HG03139 (cell line): ENCODE measurements around the gene GMEB2.
"Not testable (repeated sequence)": the region's sequence is repeated elsewhere in the genome, so short reads cannot be mapped to it uniquely, and the experiment has no call there.

Source experiments
- ATAC-seq: cut with Tn5 transposase; IDR thresholded peaks from one replicate; pipeline ENCODE4 v1.9.1; 2021; ENCODE audit not compliant: unreplicated experiment

The GMEB2 gene

DNA sequence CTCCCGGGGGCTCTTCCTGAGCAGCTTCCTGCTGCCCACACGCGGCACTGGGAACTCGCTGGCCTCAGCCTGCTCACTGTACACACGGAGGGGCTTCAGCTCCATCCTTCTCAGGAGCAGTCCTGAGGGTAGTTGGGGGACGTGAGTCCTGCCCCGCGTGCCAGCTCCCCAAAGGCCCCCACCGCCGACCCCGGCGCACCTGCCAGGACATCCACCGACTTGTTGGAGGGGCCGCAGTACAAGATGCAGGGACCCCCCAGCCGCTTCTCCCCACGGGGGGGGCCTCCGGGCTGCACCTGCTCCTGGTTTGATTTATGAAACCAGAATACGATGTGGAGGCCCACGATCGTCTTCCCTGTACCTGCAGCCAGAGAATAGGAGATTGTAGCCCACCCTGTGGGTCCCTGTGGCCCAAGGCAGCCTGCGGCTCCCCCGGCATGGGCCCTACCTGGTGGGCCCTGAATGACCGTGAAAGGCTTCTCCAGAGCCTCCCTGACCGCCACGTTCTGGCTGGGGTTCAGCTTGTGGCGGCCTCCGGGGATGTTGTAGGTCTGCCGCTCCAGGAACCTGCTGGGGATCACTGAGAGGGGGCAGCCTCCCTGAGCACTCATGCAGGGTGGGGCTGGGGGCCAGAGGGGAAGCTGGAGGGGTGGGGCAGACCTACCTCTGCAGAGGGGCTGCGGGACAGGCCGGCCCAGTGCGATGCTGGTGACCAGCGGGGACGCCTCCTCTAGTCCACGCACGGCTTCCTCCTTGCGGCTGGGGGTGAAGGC is 65.1 kb downstream of the GMEB2 start:
- no peak for ATAC-seq

DNA sequence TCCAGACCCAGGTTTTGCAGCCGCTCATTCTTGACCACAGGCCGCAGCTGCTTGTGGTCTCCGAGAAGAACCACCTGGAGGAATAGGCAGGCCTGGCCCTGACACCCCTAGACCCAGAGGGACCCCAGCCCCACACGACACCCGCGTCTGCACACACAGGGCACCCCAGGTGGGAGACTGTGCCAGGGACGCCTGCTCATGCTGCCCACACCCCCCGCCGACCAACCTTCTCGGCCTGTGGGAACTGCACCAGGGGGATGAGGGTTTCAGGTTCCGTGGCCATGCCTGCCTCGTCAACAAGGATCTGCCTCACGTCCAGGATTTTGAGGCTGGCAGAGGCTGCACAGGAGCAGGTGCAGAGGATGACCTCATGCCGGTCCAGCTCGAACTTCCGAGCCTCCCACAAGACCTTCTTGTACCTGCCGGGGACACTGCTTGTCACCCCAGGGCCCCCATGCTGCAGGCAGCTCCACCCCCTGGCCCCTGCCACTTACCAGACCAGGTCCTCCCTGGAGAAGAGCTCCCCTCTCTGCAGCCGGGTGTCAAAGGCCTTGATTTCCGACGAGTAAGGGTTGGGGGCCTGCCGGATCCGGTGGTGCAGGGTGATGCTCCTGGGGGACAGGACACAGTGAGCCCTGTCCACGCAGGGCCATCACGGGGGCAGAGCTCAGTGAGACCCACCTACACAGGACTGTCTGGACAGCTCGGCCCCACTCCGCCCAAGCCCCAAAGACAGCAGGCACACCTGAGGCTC is 65.9 kb downstream of the GMEB2 start:
- ATAC-seq: no peak

DNA sequence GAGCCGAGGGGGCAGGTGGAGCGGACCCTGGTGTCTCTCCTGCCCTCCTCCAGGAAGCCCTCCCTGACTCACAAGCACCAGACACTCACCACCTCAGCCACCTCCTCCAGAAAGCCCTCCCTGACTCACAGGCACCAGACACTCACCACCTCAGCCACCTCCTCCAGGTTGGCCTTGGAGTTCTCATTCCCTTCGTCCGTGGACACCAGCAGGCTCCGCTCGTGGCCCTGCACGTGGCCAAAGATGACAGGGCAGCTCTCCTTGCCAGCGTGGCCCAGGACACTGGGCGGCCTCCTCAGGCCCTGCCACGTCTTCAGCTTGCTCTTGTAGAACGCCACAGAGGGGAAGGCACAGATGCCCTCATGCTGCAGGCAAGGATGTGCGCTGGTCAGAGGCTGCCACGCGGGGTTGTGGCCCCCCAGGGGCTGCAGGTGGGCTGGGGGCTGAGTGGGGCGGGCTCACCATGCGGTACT is 66.5 kb downstream of the GMEB2 start:
- ATAC-seq: no peak

DNA sequence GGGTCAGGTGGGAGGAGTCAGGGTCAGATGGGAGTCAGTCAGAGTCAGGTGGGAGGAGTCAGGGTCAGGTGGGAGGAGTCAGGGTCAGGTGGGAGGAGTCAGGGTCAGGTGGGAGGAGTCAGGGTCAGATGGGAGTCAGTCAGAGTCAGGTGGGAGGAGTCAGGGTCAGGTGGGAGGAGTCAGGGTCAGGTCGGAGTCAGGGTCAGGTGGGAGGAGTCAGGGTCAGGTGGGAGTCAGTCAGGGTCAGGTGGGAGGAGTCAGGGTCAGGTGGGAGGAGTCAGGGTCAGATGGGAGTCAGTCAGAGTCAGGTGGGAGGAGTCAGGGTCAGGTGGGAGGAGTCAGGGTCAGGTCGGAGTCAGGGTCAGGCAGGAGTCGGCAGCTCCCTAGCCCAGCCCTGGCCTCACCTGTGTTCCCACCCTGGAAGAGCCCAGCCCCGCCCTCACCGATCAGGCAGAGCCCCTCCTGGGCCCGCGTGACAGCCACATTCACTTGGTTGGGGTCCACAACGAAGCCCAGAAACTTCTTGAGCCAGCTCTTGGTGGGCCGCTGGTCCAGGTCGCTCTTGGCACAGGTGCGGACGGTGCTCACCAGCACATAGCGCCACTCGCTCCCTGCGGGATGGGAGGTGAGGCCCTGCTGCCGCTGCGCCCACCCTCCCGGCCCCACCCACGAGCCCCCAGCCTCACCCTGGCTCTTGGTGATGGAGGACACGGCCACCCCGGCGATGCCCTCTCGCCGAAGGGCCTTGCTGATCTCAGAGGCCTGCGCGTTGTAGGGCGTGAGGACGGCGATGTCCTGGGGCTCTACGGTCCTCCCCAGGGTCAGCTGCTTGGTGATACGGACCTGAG is 67.2 kb downstream of the GMEB2 start:
- not testable (repeated sequence) for ATAC-seq

DNA sequence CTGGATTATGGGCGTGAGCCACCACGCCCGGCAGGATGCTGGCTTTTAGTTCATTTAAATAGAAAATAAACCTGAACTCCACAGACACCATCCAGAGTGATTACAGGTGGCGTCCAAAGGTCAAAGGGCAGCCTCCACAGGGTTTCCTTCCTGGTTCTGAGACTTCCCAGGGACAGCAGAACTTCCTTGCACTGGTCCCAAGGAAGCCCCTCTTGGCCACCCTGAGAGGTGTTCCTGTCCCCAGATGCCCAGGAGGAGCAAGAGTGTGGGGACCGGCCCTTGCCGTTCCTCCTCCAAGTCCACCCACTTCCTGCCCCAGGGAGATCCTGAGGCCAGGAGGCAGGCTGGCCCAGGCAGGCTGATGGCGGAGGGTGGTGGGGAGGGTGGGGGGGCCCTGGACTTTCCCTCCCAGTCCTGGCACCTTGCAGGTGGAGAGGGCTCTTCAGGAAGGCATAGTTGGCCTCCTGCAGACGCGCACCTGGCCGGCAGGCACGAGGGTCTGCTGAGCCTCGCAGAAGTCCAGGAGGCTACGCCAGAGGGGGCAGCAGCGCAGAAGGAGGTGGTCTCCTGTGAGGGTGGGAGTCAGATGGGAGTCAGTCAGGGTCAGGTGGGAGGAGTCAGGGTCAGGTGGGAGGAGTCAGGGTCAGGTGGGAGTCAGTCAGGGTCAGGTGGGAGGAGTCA is 68.0 kb downstream of the GMEB2 start:
- ATAC-seq: no peak

DNA sequence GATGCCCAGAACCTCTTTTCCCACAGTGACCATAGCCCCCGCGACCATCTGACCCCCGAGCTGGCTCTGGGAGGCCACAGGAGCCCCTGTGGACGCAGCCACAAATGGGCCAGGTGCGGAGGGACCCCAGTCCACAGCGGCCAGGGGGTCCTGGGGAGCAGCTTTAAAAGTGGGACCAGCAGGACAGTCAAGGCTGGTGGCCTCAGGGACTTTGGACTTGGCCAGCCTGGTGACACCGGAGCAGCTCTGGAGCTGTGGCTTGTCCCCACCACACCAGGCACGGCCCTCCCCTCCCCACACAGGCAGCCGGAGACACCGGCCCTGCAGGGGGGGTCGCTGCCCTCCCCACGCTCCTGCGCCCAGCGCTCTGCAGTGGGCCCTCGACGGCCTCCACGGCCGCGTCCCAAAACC is 69.4 kb downstream of the GMEB2 start:
- no peak for ATAC-seq

DNA sequence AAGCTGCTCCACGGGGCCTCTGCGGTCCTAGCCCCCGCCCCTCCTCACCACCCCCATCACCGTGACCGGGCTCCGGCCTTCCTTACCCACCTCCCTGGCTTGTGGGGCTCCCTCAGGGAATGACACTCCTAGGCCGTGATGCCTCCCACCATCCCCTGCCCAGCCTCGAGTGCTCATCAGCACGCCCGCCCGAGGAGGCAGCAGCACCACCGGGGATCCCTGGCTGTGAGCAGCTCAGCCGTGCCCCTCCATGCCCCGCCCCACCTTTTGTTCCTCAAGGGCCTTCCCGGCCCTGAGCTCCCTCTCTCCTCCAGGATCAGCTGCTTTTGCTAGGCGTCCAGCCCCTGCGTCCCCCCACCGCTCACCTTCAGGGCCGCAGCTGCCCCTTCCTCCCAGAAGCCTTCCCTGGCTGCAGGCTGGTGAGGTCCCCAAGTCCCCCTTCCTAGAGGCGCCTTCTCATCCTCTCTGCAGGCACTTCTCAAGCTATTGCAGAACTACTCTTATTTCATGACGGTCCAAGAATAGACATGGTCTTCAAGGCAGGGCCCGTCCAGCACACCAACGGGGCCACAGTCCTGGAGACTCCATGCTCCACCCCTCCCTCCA is 69.9 kb downstream of the GMEB2 start:
- no peak for ATAC-seq

DNA sequence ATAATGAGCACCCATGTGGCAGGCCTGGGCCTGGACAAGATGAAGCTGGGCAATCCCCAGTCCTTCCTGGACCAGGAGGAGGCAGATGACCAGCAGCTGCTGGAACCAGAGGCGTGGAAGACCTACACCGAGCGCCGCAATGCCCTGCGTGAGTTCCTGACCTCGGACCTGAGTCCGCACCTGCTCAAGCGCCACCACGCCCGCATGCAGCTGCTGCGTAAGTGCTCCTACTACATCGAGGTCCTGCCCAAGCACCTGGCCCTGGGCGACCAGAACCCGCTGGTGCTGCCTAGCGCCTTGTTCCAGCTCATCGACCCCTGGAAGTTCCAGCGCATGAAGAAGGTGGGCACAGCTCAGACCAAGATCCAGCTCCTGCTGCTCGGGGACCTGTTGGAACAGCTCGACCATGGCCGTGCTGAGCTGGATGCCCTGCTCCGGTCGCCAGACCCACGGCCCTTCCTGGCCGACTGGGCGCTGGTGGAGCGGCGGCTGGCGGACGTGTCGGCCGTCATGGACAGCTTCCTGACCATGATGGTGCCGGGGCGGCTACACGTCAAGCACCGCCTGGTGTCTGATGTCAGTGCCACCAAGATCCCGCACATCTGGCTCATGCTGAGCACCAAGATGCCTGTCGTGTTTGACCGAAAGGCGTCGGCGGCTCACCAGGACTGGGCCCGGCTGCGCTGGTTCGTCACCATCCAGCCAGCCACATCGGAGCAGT is 71.1 kb downstream of the GMEB2 start:
- ATAC-seq: no peak

DNA sequence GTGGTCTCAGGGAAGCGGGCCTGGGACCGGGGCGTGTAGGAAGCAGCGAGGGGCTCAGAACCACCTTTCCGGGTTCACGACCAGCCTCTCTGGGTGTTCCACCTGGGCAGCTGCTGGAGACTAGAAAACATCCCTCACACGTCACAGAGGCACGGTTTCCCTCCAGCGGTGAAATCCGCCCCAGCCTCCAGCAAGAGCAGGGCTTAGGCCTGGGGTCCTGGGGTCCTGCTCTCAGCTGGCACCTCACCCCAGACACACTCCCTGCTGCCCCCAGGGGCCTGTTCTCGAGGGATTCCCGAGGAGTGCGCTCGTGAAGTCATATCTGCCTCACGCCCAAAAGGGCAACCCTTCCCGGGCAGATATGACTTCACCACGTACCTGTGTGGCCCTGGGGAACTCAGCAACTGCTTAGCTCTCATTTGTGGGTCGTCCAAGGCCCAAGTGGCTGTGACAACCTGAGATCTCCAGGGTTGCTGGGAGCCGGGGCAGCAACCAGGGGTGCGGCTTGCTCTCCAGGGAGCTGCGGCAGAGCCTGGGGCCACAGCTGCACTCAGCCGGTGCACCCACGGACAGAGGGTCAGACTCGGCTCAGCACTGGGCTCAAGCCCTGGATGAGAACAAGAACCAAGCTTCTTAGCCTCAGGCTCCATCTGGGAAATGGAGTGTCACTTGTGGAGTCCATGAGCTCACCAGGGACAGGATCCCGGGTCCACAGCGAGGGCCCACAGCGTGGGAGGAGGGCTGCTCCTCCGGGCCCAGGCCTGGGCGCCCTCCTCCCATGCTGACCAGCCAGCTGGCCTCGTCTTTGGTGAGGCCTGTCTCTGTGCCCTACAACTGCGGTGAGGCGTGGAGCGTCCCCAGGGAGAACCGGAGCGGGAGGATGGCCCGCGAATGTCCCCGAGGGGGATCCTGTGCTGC is 72.3 kb downstream of the GMEB2 start:
- ATAC-seq: no peak

DNA sequence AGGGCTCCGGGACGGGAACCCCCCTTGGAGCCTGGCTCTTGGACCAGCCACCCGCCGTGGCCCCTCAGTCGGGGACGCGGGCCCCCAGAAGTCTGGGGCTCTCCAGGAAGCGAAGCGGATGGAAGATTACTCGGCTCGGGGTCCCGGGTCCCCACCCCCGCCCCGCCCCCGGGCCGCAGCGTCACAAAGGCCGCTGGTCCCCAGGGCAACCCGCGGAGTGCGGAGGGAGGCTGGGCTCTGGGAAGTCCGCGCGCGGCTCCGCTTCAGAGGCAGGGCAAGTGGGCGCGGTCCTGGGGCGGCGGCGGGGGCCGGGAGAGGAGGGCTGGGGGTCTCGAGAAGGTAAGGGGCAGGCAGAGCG is 73.0 kb downstream of the GMEB2 start, which contains the start of gene FNDC11:
FNDC11 (plus strand) TSS at position 227 of the 358 bp plus-strand sequence. CDS start 1,505 bp downstream, outside the sequence.
- ATAC-seq: peak; percentile 20

DNA sequence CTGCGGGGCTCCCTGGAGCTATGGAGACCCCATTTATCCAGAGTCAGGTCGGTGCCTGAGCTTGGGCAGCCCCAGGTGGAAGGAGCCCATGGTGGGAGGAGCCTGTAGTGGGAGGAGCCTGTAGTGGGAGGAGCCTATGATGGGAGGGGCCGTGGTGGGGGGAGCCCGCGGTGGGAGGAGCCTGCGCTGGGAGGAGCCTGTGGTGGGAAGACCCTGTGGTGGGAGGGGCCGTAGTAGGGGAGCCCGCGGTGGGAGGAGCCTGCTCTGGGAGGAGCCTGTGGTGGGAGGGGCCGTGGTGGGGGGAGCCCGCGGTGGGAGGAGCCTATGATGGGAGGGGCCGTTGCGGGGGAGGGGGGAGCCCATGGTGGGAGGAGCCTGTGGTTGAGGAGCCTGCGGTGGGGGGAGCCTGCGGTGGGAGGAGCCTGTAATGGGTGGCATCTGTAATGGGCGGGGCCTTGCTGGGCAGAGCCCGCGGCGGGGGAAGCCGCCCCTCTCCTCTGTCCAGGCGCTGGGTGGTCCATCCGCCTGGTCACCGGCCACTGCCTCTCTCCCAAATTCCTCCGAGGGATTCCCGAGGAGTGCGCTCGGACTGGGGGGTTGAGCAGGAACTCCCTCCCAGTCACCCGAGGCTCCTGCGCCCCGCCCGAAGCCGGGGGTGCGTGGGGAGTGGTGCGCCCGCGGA is 73.5 kb downstream of the GMEB2 start:
- ATAC-seq: peak; percentile 29

DNA sequence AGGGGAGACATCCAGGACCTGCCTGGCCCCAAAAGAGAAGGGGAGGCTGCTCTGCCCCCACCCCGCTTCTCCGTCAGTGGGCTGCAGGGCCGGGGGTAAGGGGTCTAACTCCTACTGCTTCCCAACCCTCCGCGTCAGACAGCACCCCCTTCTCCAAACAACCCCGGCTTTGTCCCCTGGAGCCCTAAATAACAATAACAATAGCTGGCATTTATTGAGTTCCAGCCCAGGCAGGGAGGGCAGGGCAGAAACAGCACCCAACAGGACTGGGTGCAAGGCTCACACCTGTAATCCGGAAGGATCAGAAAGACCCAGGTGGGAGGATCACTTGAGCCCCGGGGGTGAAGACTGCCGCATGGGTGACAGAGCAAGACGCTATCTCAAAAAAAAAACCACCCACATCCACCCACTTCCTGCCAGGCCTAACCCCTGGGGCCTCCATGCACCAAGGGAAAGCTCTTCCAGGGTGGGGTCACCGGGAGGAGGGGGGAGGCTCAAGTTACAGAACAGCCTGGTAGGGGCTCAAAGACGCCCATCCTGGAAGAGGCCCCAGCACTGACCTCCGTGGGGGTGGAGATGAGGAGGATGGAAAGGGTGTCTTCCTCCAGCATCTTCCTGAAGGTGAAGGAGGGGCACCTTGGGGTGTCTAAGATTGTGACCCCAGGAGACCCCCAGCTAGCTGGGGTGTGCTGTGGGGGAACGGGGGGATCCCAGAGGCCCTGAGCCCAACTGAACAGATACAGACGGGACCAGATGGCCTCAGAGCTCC is 74.2 kb downstream of the GMEB2 start:
- peak; percentile 34 for ATAC-seq

DNA sequence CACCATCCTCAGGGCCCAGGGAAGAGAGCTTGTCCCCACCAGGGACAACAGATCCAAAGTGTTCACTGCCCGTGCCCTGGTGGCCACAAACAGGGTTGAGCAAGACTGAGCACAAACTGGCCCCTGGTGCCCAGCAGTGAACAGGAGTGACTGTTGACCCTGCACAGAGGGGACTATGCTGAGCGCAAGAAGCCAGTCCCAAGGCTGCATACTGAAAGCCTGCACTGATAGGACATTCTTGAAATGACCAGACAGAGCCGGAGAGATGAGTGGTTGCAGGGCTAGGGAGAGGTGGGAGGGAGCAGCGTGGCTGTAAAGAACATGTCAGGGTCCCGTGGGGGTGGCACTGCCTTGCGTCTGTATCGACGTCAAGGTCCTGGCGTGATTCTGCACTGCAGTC is 75.8 kb downstream of the GMEB2 start:
- no peak for ATAC-seq

DNA sequence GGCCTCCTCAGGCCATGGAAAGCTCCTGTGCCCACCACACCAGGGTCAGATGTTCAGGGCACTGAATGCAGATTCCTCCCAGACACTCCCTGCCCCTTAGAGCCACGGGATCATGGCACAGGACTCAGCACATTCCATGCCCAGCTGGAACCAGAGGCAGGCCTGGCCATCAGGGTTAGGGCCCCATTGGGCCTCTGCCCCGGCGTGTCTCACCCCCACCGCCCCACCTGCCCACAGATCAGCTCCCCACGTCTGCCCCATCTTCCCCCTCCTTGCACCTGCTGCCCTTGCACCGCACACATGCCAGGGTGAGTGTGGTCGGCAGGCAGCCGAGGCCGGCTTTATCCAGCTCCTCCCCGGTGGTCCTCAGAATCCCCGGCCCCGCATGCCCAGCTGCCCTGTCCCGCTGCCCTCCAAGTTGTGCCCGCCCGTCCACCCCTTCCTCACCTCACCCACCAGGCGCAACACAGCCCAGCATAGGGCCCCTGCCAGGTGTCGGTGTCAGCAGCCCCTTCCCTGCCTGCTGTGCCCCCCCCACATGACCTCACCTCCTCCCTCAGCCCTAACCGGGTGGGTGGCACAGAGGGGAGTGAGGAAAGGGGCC is 77.1 kb downstream of the GMEB2 start:
- ATAC-seq: no peak

DNA sequence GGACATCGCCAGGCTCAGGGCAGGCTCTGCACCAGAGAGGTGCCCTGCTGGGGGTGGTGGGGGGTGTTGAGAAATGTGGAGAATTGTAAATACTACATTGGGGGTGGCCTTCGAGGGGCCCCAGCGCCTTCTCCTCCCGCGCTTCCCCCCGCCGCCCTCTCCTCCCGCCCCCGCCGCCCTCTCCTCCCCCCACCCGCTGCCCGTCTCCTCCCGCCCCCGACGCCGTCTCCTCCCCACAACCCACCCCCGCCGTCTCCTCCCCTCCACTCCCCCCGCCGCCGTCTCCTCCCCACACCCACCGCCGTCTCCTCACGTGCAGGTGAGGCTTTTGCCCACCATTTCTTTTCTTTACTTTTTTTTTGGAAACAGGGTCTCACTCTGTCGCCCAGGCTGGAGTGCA is 77.9 kb downstream of the GMEB2 start:
- ATAC-seq: no peak

DNA sequence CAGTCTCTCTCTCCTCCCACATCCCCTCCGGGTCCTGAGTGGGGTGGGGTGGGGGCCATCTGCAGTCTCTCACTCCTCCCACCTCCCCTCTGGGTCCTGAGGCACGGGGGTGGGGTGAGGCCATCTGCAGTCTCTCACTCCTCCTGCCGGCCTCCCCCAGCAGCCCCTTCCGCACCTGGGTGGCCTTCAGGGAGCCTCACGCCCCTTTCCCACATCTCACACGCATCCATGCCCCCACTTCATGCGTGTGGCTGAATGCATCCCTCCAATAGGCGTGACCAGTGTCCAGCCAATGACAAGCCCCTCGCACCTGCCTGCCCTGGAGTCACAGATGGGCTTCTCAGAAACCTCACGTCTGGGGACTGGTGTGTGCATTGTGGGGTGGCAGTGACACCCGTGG is 78.4 kb downstream of the GMEB2 start:
- ATAC-seq: no peak
